A549 (cell line): ENCODE results near the gene GSC. TPM values are rescaled to one million over a fixed set of nuclear protein-coding genes. Genes with fewer than 3 reads are reported as not detected.

Experiments used
- ATAC-seq, 2 experiments: fragments of 200-7000 bp in 1 of 2; fragments of >200 bp in 1 of 2; cut with Nextera tagmentation in 1 of 2; cut with Tn5 transposase in 1 of 2; 3 replicates each; pipeline versions ENCODE4 v1.8.0 to v1.9.1; 2018 to 2020; ENCODE audit warnings: mild to moderate bottlenecking in 1 of 2, moderate library complexity in 1 of 2
- CTCF ChIA-PET: fragments of 300-600 bp; sonication (Branson Sonifier 250); formaldehyde crosslinking; extraction: SDS; loops from one replicate; lab custom pipeline; 2021; ENCODE audit warnings: antibody characterized with exemption, inconsistent platforms; lab: Yijun Ruan, JAX
- POLR2A ChIA-PET: fragments of 350-600 bp; formaldehyde crosslinking; extraction: SDS; loops from one replicate; lab custom pipeline; 2021; ENCODE audit warnings: antibody characterized with exemption, inconsistent platforms; lab: Yijun Ruan, JAX
- DNase-seq, 2 experiments: peaks; one replicate each; pipeline versions ENCODE4 v3.0.0 to v3.0.0-alpha.2; 2011 to 2016; ENCODE audit warnings: low read depth in 1 of 2, low spot score in 1 of 2
- FAIRE-seq: peaks from 2 replicates; lab custom pipeline; 2011; peaks lifted over from hg19 to GRCh38; lab: Jason Lieb, UNC
- H3K27ac ChIP-seq, 2 experiments: fragments of >200 bp; sonication (Bioruptor Twin); formaldehyde crosslinking; 3 replicates each; pipeline ENCODE4 v1.5.1; 2016 to 2017
- H3K4me1 ChIP-seq: fragments of >200 bp; sonication (Bioruptor Twin); formaldehyde crosslinking; 3 replicates; pipeline ENCODE4 v1.6.1; 2016
- H3K4me2 ChIP-seq: fragments of >200 bp; sonication (Bioruptor Twin); formaldehyde crosslinking; 3 replicates; pipeline ENCODE4 v1.6.1; 2016
- H3K4me3 ChIP-seq: fragments of >200 bp; sonication (Bioruptor Twin); formaldehyde crosslinking; 3 replicates; pipeline ENCODE4 v1.5.1; 2016
- H3K9me3 ChIP-seq: fragments of >200 bp; sonication (Bioruptor Twin); formaldehyde crosslinking; 3 replicates; pipeline ENCODE4 v1.6.1; 2016
- BCL3 ChIP-seq: fragments of >200 bp; sonication (Bioruptor Twin); formaldehyde crosslinking; IDR thresholded peaks from 3 replicates; pipeline ENCODE4 v1.6.1; 2016
- CEBPB ChIP-seq, 2 experiments: fragments of >200 bp in 1 of 2; sonication (Bioruptor Twin) in 1 of 2; formaldehyde crosslinking in 1 of 2; IDR thresholded peaks; 2 replicates each; pipeline ENCODE4 v1.6.1; 2012 to 2016
- CHD2 ChIP-seq: fragments of 150-350 bp; IDR thresholded peaks from 2 replicates; pipeline ENCODE4 v1.6.1; 2014; ENCODE audit warnings: low read length; ENCODE audit not compliant: partially characterized antibody
- EP300 ChIP-seq, 2 experiments: fragments of >200 bp; sonication (Bioruptor Twin); formaldehyde crosslinking; IDR thresholded peaks; 2 replicates in 1 of 2; 3 replicates in 1 of 2; pipeline ENCODE4 v1.6.1; 2016 to 2017
- FOSL2 ChIP-seq, 2 experiments: fragments of 450-650 bp in 1 of 2; fragments of >200 bp in 1 of 2; sonication (Bioruptor Twin) in 1 of 2; formaldehyde crosslinking; IDR thresholded peaks; 2 replicates each; pipeline versions ENCODE4 v1.5.0 to v1.6.1; 2016 to 2020; ENCODE audit warnings: mild to moderate bottlenecking in 1 of 2, moderate library complexity in 1 of 2
- FOXS1 ChIP-seq: fragments of 250-450 bp; sonication (Bioruptor Pico); IDR thresholded peaks from 2 replicates; pipeline ENCODE4 v1.5.0; 2020; ENCODE audit warnings: mild to moderate bottlenecking, moderate library complexity
- GATA3 ChIP-seq: IDR thresholded peaks from 2 replicates; pipeline ENCODE4 v1.6.1; 2012; ENCODE audit warnings: borderline replicate concordance
- HES2 ChIP-seq: fragments of >200 bp; sonication (Bioruptor Twin); formaldehyde crosslinking; IDR thresholded peaks from 2 replicates; pipeline ENCODE4 v1.6.1; 2016
- HEYL ChIP-seq: fragments of 250-450 bp; sonication (Bioruptor Pico); IDR thresholded peaks from 2 replicates; pipeline ENCODE4 v1.8.0; 2021; ENCODE audit warnings: mild to moderate bottlenecking, moderate library complexity
- HMGXB4 ChIP-seq: fragments of 250-450 bp; sonication (Bioruptor Pico); IDR thresholded peaks from 2 replicates; pipeline ENCODE4 v1.5.0; 2021; ENCODE audit warnings: mild to moderate bottlenecking, moderate library complexity, borderline replicate concordance
- HOXB13 ChIP-seq: fragments of 250-450 bp; sonication (Bioruptor Pico); IDR thresholded peaks from 2 replicates; pipeline ENCODE4 v1.5.0; 2020; ENCODE audit warnings: low read depth, mild to moderate bottlenecking, moderate library complexity
- HOXB5 ChIP-seq: fragments of 250-450 bp; sonication (Bioruptor Pico); IDR thresholded peaks from 2 replicates; pipeline ENCODE4 v1.5.0; 2020; ENCODE audit warnings: mild to moderate bottlenecking, moderate library complexity
- MAZ ChIP-seq: fragments of 150-350 bp; IDR thresholded peaks from 2 replicates; pipeline ENCODE4 v1.6.1; 2014; ENCODE audit warnings: antibody characterized with exemption, low read depth, low read length, borderline replicate concordance
- POLR2A ChIP-seq: IDR thresholded peaks from 2 replicates; pipeline ENCODE4 v1.6.1; 2012; ENCODE audit warnings: mild to moderate bottlenecking, low read length
- RNF2 ChIP-seq: fragments of 200-600 bp; sonication (generic); IDR thresholded peaks from 2 replicates; pipeline ENCODE4 v1.6.1; 2016; ENCODE audit warnings: low read depth, mild to moderate bottlenecking, antibody characterized with exemption, moderate library complexity, borderline replicate concordance
- TFCP2L1 ChIP-seq: fragments of 250-450 bp; sonication (Bioruptor Pico); IDR thresholded peaks from 2 replicates; pipeline ENCODE4 v1.5.0; 2021; ENCODE audit warnings: mild to moderate bottlenecking
- ZC3H11A ChIP-seq: fragments of 450-650 bp; IDR thresholded peaks from 2 replicates; pipeline ENCODE4 v1.6.1; 2014; ENCODE audit warnings: antibody characterized with exemption, mild to moderate bottlenecking
- ZSCAN20 ChIP-seq: fragments of 250-450 bp; sonication (Bioruptor Pico); IDR thresholded peaks from 2 replicates; pipeline ENCODE4 v1.8.0; 2022; ENCODE audit warnings: mild to moderate bottlenecking, moderate library complexity
- WGBS: methylation state at CpG from one replicate; pipeline ENCODE4 v1.1.6; 2017; ENCODE audit errors: missing lambda C conversion rate; 5-methylcytosine and 5-hydroxymethylcytosine counted together
- polyA plus RNA-seq, 4 experiments: library from polyadenylated mRNA; depleted of rRNA in 3 of 4; stranded (reverse); fragments of >200 nt; fragmentation: RNase III in 1 of 4; extraction: RNeasy Plus Mini Kit Qiagen cat#74134 plus additional on column Dnase treatment in 1 of 4; gene quantifications; 2 replicates in 3 of 4; 3 replicates in 1 of 4; pipeline ENCODE4 v1.2.3, GENCODE V29; 2011 to 2017
- TF ChIP-seq, protein P1 (sequence below): fragments of 450-650 bp; IDR thresholded peaks from 2 replicates; pipeline ENCODE4 v1.6.1; 2014; ENCODE audit warnings: antibody characterized with exemption
- TF ChIP-seq, protein P2 (sequence below): fragments of 200-600 bp; sonication (generic); IDR thresholded peaks from 2 replicates; pipeline ENCODE4 v1.6.1; 2016; ENCODE audit warnings: antibody characterized with exemption, mild to moderate bottlenecking, moderate library complexity
- TF ChIP-seq, protein P3 (sequence below): fragments of 150-350 bp; IDR thresholded peaks from 2 replicates; pipeline ENCODE4 v1.6.1; 2014; ENCODE audit warnings: low read depth, mild to moderate bottlenecking, low read length
- TF ChIP-seq, protein P4 (sequence below): IDR thresholded peaks from 2 replicates; pipeline ENCODE4 v1.6.1; 2012

The GSC gene
- polyA plus RNA-seq, 2 of the 4 experiments (the other 2 are of a cell fraction) = 0.17 TPM

- POLR2A ChIA-PET = no interaction called here
- CTCF ChIA-PET = interaction anchor here (0.7 to 1.0 kb wide), 2 partner anchors 56 to 282 kb away, joined by 3 to 4 read pairs; no protein-coding TSS in a partner anchor
- WGBS = 49% methylated on average over 75 of the region's 82 CpGs
- Histone ChIP-seq H3K9me3 (no peaks in the 10 kb centered on the region), H3K4me3 (peak overlapping the region; percentile 67), H3K4me2 (peak overlapping the region; percentile 100), H3K27ac (no peak overlapping the region), H3K4me1 (peaks cover 8% of the 10 kb centered on the region; the same call in 1 of the 3 replicates)
- FAIRE-seq (no peak), DNase-seq (peak in 1 of 2 experiments; percentile 13), ATAC-seq (no peak; a peak in 2 of 6 replicates)
- no peak for TF ChIP-seq MAZ
- peak in 1 of 2 experiments; percentile 70; a peak in 2 of 4 replicates for TF ChIP-seq CEBPB (IDR thresholded peaks at IDR 0.05)
Measured at GRCh38 chr14:94768521-94769390, 1.2 kb downstream of the GSC start.

DNA sequence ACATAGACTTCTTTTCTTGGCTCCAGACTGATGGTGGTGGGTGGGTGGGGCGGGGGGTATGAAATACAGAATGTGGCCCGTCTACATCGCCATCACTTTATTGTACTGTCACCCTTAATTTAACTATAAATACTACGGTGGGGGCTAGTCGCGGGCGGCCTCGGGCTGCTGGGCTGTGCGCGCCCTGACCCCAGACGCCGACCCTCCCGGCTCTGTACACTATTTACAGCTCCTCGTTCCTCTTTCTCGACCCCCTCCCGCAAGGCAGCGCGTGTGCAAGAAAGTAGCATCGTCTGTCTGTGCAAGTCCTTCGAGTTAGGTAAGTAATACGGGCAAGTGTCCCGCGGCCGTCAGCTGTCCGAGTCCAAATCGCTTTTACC lies 1.8 kb downstream of the GSC start:
- ChIA-PET CTCF (interaction anchor here (0.6 to 1.0 kb wide), 4 partner anchors 20 to 281 kb away, joined by 3 to 4 read pairs (median 3); no protein-coding TSS in a partner anchor), POLR2A (no interaction called here)
- no peak for DNase-seq
- no peak overlapping the region for H3K4me3 ChIP-seq
- WGBS = 82% methylated on average over 26 of the region's 26 CpGs
- H3K9me3 ChIP-seq = no peaks in the 10 kb centered on the region
- no peak for ATAC-seq
- H3K4me2 ChIP-seq = no peak overlapping the region
- FAIRE-seq = no peak
- TF ChIP-seq FOXS1 (CRISPR knock-in tag) = no peak
- no peak for TF ChIP-seq FOSL2 (IDR thresholded peaks at IDR 0.05)
- no peak for TF ChIP-seq FOSL2 (CRISPR knock-in tag; IDR thresholded peaks at IDR 0.05)
- no peak for TF ChIP-seq CHD2
- TF ChIP-seq EP300 (IDR thresholded peaks at IDR 0.05) = no peak
- no peak for TF ChIP-seq BCL3
- TF ChIP-seq HOXB13 = no peak
- no peak for TF ChIP-seq TFCP2L1 (CRISPR knock-in tag)
- no peak for TF ChIP-seq ZC3H11A
- TF ChIP-seq, protein P1, sequence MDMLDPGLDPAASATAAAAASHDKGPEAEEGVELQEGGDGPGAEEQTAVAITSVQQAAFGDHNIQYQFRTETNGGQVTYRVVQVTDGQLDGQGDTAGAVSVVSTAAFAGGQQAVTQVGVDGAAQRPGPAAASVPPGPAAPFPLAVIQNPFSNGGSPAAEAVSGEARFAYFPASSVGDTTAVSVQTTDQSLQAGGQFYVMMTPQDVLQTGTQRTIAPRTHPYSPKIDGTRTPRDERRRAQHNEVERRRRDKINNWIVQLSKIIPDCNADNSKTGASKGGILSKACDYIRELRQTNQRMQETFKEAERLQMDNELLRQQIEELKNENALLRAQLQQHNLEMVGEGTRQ = no peak
- TF ChIP-seq HES2 = no peak
- TF ChIP-seq HMGXB4 (CRISPR knock-in tag) = no peak
- TF ChIP-seq POLR2A = no peak
- TF ChIP-seq GATA3 = no peak
- no peak for TF ChIP-seq HEYL (CRISPR knock-in tag)
- TF ChIP-seq, protein P2, sequence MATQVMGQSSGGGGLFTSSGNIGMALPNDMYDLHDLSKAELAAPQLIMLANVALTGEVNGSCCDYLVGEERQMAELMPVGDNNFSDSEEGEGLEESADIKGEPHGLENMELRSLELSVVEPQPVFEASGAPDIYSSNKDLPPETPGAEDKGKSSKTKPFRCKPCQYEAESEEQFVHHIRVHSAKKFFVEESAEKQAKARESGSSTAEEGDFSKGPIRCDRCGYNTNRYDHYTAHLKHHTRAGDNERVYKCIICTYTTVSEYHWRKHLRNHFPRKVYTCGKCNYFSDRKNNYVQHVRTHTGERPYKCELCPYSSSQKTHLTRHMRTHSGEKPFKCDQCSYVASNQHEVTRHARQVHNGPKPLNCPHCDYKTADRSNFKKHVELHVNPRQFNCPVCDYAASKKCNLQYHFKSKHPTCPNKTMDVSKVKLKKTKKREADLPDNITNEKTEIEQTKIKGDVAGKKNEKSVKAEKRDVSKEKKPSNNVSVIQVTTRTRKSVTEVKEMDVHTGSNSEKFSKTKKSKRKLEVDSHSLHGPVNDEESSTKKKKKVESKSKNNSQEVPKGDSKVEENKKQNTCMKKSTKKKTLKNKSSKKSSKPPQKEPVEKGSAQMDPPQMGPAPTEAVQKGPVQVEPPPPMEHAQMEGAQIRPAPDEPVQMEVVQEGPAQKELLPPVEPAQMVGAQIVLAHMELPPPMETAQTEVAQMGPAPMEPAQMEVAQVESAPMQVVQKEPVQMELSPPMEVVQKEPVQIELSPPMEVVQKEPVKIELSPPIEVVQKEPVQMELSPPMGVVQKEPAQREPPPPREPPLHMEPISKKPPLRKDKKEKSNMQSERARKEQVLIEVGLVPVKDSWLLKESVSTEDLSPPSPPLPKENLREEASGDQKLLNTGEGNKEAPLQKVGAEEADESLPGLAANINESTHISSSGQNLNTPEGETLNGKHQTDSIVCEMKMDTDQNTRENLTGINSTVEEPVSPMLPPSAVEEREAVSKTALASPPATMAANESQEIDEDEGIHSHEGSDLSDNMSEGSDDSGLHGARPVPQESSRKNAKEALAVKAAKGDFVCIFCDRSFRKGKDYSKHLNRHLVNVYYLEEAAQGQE = no peak
- no peak for TF ChIP-seq ZSCAN20 (CRISPR knock-in tag)
- TF ChIP-seq RNF2 = no peak
- TF ChIP-seq, protein P3, sequence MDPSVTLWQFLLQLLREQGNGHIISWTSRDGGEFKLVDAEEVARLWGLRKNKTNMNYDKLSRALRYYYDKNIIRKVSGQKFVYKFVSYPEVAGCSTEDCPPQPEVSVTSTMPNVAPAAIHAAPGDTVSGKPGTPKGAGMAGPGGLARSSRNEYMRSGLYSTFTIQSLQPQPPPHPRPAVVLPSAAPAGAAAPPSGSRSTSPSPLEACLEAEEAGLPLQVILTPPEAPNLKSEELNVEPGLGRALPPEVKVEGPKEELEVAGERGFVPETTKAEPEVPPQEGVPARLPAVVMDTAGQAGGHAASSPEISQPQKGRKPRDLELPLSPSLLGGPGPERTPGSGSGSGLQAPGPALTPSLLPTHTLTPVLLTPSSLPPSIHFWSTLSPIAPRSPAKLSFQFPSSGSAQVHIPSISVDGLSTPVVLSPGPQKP = no peak
- TF ChIP-seq, protein P4, sequence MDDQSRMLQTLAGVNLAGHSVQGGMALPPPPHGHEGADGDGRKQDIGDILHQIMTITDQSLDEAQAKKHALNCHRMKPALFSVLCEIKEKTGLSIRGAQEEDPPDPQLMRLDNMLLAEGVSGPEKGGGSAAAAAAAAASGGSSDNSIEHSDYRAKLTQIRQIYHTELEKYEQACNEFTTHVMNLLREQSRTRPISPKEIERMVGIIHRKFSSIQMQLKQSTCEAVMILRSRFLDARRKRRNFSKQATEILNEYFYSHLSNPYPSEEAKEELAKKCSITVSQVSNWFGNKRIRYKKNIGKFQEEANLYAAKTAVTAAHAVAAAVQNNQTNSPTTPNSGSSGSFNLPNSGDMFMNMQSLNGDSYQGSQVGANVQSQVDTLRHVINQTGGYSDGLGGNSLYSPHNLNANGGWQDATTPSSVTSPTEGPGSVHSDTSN = no peak
- no peak for TF ChIP-seq HOXB5 (CRISPR knock-in tag)
- no peak overlapping the region for H3K27ac ChIP-seq
- H3K4me1 ChIP-seq = peaks cover 8% of the 10 kb centered on the region; the same call in 1 of the 3 replicates
